Stimulated activated CD8-positive, alpha-beta memory T cell treated with anti-CD3 and anti-CD28 coated beads, Interleukin-4, amount 100 ng/mL, for 24 hours (primary cell): ENCODE measurements around the gene CHD9.
"Not testable (repeated sequence)": the region's sequence is repeated elsewhere in the genome, so short reads cannot be mapped to it uniquely, and the experiment has no call there.

ENCODE experiments used
- DNase-seq: peaks from one replicate; pipeline ENCODE4 v3.0.0-alpha.2; 2020; ENCODE audit warnings: low read depth

The CHD9 gene

GRCh38 chr16:53075461-53075860 is 20.7 kb downstream of the CHD9 start:
- DNase-seq: not testable (repeated sequence)

DNA sequence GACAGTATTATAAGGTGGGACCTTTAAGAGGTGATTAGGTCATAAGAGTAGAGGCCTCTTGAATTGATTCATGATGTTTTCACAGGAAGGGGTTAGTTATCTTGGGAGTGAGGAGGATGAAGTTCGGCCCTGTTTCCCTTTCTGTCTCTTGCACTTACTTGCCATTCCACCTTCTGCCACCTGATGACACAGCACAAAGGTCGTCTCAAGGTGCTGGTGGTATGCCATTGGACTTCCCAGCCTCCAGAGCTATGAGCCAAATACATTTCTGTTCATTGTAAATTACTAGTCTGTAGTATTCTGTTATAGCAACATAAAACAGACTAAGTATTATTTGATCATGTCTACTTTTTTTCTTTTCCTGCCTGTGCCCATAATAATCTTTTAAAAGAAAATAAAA is 23.5 kb downstream of the CHD9 start:
- no peak for DNase-seq

GRCh38 chr16:53078765-53079485 is 24.1 kb downstream of the CHD9 start:
- DNase-seq: no peak

DNA sequence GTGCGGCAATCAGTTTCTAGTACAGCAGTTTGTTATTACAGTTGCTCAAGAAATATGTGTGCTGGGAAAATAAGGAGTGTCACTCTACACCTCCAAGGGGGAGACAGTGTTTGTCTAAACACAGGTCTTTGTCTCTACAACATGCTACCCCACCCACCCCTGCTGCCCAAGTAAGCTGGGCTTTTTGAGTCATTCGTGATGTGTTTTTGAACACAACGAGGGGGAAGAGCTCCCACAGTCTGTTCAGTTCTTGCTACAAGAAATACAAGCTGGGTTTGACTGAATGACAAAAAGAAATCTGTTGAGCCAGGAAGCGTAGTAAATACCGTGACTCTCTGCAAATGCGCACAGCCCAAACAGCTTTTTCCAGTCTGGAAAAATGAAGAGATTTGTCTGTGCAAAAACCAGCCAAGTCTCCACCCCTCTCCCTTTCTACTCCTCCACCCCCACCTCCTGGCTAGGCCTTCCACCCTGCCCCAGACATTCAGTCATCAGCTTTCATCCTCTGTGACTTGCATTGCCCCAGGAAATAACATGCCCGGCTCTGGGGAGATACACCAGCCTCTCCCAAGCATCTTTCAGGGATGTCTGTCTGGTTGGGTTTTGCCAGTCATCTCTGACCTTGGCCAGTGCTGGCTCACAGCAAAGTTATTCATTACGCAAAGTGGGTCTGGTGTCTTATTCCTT is 25.7 kb downstream of the CHD9 start:
- no peak for DNase-seq

DNA sequence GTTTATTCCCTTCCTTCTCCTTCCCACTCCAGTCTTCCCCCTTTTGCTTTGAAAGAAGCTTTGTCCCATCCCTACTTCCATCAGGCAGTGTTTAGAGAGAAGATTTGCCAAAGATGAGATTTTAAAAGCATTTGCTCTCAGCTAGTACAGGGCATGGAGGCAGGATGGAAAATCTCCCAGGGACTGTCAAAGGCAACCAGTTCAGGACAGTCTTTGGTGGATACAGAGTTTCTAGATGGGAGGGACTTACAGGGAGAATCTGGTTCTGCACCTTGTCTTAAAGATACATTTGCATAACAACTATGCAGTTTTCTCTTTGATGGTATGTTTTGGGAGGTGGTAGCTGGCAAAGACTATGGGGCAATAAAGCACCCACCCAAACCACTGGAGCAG is 26.2 kb downstream of the CHD9 start:
- DNase-seq: no peak

DNA sequence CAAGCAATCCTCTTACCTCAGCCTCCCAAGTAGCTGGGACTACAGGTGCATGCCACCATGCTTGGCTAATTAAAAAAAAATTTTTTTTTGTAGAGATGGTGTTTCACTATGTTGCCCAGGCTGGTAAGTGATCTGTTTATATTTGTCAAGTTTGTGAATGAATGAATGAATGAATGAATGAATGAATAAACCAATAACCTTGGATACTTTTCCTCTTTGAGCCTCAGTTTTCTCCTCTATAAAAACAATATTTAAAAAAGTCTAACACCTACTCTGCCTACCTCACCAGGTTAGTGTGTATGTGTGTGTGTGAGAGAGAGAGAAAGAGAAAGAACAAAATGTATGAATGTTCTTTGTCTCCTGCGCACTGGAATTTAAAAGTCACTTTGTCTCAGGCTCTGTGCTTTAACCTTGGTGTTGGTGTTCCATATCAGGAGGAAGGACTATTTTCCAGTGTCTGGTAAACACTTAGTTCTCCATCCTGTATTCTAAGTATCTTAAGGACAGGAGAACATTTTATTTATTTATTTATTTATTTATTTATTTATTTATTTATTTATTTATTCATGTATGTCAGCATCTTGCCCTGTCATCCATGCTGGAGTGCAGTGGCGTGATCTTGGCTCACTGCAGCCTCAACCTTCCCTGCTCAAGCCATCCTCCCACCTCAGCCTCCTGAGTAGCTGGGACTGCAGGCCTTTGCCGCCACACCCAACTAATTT is 27.1 kb downstream of the CHD9 start:
- DNase-seq: no peak

DNA sequence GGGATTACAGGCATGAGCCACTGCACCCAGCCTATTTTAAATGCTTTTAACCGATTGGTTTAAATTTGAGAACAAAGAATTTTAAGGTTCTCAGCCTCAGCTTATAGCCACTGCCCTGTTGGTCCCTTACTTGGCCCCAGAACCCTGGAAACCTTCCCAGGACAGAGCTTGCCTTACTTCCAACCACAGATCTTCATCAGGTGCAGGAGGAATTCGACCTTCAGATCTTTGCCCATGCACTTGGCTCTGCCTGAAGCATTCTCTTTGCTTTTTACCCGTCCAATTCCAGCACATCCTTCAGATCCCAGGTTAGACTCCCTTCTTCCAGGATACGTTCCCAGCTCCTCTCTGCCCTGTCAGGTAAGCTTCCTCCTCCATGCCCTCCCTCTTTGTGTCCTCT is 27.7 kb downstream of the CHD9 start:
- no peak for DNase-seq

DNA sequence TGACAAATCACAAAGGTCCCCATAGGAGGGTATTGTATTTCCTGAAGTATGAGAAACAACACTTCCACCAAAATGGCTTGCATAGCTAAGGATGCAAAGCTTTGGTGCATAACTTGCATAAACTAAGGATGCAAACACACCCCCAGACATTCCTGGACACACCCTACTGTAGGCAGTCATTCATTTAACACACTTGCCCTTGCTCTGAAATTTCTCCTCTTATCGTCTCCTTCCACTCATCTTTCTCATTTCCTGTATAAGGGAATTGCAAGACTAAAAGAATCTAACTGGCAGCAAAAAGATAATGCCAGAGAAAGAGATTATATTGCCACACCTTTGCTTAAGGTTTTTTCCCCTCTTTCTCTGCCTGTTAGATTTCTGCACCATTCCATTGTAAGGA is 28.3 kb downstream of the CHD9 start:
- no peak for DNase-seq

GRCh38 chr16:53084141-53084541 is 29.4 kb downstream of the CHD9 start:
- no peak for DNase-seq

GRCh38 chr16:53084746-53085334 is 30.0 kb downstream of the CHD9 start:
- no peak for DNase-seq

DNA sequence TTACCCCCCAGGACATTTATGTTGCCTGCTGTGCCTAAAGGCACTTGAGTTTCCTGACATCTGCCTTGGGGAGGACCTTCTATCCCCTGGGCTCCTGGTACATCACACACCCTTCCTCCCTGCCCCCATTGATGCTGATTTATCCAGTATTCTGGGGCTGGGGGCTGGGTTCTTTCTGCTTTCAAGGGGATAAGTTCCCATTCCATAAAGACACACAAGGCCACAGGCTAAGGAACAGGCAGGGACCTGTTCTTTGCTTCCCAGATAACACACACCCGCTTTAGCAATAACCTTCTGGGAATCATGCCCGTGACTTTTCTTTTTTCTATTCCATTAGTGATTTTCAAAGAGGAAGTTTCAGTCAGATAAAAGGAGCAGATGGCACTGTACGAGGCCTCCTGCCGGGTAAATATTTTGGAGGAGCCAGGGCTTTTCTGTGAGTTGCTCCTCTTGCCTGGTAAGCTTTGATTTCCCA is 30.6 kb downstream of the CHD9 start:
- DNase-seq: no peak

DNA sequence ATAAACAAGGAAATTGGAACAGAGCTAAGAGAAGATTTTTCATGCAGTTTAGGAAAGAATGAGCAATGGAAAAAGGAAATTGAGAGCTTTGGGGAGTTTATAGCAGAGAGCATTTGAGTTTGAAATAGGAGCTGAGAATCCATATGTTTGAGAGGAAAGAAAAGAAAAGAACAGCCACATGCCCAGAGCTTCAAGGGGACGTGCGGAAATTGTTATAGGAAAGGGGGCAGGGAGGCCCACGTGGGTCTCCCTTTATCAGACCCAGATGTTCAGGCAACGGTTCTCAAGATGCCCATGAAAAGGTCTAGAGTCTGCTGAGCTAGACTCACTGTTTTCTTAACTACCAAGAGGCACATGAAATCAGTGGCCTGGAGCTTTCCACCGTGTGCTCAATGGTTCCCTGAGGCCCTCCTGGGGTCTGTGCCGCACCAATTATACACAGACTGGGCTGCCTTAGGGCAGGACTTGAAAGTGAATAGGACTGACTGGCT is 31.2 kb downstream of the CHD9 start:
- no peak for DNase-seq

DNA sequence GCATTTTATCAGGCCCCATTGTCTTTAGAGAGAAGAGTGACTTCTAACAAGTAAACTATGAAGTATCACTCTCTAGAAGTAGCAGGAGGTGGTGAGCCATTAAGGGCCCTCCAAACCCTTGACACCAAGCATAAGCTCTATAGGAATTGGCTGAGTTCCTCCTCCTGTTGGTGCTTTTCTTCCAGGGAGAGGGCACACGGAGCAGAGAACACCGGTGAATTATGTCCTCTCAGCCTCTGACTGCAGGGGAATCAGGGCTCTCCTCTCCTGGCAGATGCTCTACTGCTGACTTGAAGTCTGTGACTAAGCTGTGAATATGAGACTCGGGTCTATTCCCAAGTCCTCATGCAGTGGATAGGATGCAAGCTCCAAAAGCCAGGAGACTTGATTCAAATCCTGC is 32.3 kb downstream of the CHD9 start:
- no peak for DNase-seq

DNA sequence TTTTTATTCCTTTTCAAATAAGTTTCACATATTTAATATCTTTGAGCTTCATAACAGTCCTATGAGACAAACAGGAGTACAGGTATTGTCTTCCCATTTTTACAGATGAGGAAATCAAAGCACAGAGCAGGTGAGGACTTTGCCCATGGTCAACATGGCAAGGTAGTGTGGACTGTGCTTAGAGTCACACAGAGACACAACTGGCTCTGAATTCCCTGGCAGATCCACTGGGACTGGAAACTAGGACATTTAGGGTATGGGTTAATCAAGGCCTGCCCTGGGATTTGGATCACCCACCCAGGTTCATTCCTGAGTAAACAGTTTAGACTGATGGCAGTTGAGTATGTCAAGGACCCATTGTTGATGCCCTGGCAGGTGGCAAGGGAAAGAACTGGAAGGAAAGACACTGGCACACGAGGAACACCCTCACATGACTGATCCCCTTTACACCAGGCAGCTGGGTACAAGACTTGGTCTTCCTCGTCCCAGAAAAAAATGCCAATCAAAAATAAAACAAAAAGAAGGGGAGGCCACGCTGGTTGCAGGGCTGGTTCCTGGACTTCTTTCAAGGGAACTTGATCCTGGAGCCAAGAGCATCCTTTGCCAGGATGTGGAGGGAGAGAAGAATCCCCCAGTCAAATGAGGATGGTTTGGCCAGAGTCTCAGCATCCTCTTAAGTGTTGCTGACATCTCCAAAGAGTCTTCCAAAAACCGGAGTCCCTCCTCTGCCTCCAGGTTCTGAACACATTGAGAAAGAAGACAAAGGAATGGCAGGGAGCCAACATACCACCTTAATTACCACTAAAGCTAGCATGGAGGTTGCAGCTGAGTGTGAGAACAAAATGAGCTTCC is 34.9 kb downstream of the CHD9 start:
- no peak for DNase-seq

- no peak for DNase-seq
Observed at GRCh38 chr16:53090286-53090590, 35.4 kb downstream of the CHD9 start.

- no peak for DNase-seq
Observed at GRCh38 chr16:53090591-53091411, 36.0 kb downstream of the CHD9 start.

- no peak for DNase-seq
Observed at GRCh38 chr16:53091466-53092211, 36.8 kb downstream of the CHD9 start.

DNA sequence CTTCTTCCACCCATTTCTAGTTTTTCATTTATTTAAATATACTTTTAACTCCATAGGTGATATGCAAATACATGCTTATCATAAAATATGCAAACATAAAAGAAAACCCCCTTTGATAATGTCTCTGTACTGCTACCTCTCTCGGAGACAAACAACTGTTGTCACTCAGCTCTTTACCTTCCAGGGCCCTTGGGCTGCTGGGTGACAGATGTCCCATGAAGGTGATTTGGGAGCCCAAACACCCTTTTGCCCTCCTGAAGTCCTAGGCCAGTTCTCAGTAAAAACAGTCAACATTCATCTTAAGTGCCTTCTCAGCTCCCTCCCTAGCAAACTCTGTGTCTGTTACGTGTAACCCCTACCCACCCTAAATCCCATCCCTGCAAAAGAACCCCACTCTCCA is 37.5 kb downstream of the CHD9 start:
- DNase-seq: no peak

DNA sequence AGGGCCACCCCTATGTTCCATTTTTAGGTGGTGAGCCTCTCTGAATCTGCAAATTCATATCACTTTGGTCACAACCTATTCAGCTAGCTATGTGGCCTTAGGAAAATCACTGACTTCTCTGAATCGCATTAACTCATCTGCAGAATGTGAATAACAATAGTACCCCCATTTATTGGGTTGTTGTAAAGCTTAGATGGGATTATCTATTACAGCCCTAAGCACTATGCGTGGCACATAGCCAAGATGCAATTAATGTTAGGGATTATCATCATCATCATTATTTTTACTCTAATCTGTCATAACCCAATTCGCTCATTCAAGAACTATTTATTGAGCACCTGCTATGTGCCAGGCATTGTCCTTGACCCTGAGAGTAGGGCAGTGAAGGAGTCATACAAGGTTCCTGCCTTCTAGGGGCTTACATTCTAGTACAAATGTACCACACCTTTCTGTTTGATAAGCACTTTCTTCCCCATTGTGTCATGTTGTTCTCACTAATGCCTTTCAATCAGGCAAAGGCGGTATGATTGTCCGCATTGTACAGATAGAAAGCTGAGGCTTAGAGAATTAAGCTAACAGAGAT is 38.5 kb downstream of the CHD9 start:
- DNase-seq: no peak
